Eye (tissue), 1 donor: ENCODE measurements around the gene ZNF529.

Source experiments
- DNase-seq: peaks from one replicate; pipeline ENCODE4 v3.0.0-alpha.2; 2015

Gene ZNF529

GRCh38 chr19:36508325-36508724, 64.8 kb downstream of the ZNF529 start:
- no peak for DNase-seq

GRCh38 chr19:36501973-36502372, 71.1 kb downstream of the ZNF529 start:
- DNase-seq, result no peak

- DNase-seq, result no peak
Measured at GRCh38 chr19:36497001-36497400, 76.1 kb downstream of the ZNF529 start.
